Small intestine (tissue), 7 donors: ENCODE results near the gene GRSF1. TPM values are rescaled to one million over a fixed set of nuclear protein-coding genes. Genes with fewer than 3 reads are reported as not detected.

Experiments used
- DNase-seq, 2 donors: peaks; one replicate each; pipeline versions ENCODE4 v3.0.0 to v3.0.0-alpha.2; 2013
- FAIRE-seq: peaks from 2 replicates; lab custom pipeline; 2012; peaks lifted over from hg19 to GRCh38; lab: Jason Lieb, UNC
- H3K27ac ChIP-seq, 3 donors: one replicate each; pipeline ENCODE4 v1.5.1; 2013; ENCODE audit warnings: low read length in 2 of 3, mild to moderate bottlenecking in 2 of 3, control low read depth in 1 of 3, inconsistent platforms in 1 of 3, low read depth in 1 of 3, moderate library complexity in 1 of 3
- H3K27me3 ChIP-seq, 3 donors: one replicate each; pipeline ENCODE4 v1.6.1; 2013; ENCODE audit warnings: low read length in 3 of 3, inconsistent platforms in 1 of 3; ENCODE audit not compliant: control insufficient read depth in 3 of 3, insufficient read depth in 3 of 3
- H3K36me3 ChIP-seq, 3 donors: one replicate each; pipeline ENCODE4 v1.6.1; 2013; ENCODE audit warnings: low read length in 3 of 3, inconsistent platforms in 1 of 3, low read depth in 1 of 3, mild to moderate bottlenecking in 1 of 3, moderate library complexity in 1 of 3; ENCODE audit not compliant: control insufficient read depth in 3 of 3, insufficient read depth in 2 of 3
- H3K4me1 ChIP-seq, 3 donors: one replicate each; pipeline ENCODE4 v1.6.1; 2013; ENCODE audit warnings: low read length in 2 of 3, inconsistent platforms in 1 of 3, low read depth in 1 of 3, mild to moderate bottlenecking in 1 of 3, moderate library complexity in 1 of 3; ENCODE audit not compliant: control insufficient read depth in 3 of 3, insufficient read depth in 2 of 3
- H3K4me3 ChIP-seq, 3 donors: one replicate each; pipeline ENCODE4 v1.5.1; 2013; ENCODE audit warnings: low read length in 3 of 3, control low read depth in 1 of 3, inconsistent platforms in 1 of 3, low read depth in 1 of 3, mild to moderate bottlenecking in 1 of 3, moderate library complexity in 1 of 3
- H3K9me3 ChIP-seq, 2 donors: one replicate each; pipeline ENCODE4 v1.6.1; 2013; ENCODE audit warnings: low read depth in 1 of 2, low read length in 1 of 2; ENCODE audit not compliant: control insufficient read depth in 2 of 2, insufficient read depth in 1 of 2
- WGBS, 3 donors: extraction: QIAGEN DNeasy Blood & Tissue Kit; methylation state at CpG; one replicate each; pipeline ENCODE4 v1.1.7; 2013; 5-methylcytosine and 5-hydroxymethylcytosine counted together
- polyA plus RNA-seq, 4 donors: library from polyadenylated mRNA; stranded (reverse) in 3 of 4; unstranded in 1 of 4; fragments of 200-250 nt in 3 of 4; fragments of 120-200 nt in 1 of 4; gene quantifications; one replicate each; pipeline versions ENCODE4 v1.2.1 to v1.2.3, GENCODE V29; 2013
- donor health status: healthy with polysubstance abuse.
- donor health status: control.
- donor health status: control.
- donor health status: Bipolar disorder and iron deficiency.
- donor health status: healthy.

Gene GRSF1
- polyA plus RNA-seq, 4 donors: 41.1 to 69.1 (median 57.7) TPM

- peak; percentile 49 to 71 for DNase-seq
- no peaks in the 10 kb centered on the region for H3K27me3 ChIP-seq
- peaks cover 0 to 3% (median 2%) of the 10 kb centered on the region in 3 donors for H3K4me1 ChIP-seq
- no peak for FAIRE-seq
- WGBS, 3 donors: 18 to 63% (median 48%) methylated on average over 5 of the region's 5 CpGs
- peaks cover 0 to 19% (median 1%) of the 10 kb centered on the region in 3 donors for H3K36me3 ChIP-seq
- no peak overlapping the region for H3K27ac ChIP-seq
- H3K9me3 ChIP-seq: no peaks in the 10 kb centered on the region
- H3K4me3 ChIP-seq: no peak overlapping the region
Observed at GRCh38 chr4:70802928-70803580, 36.6 kb downstream of the GRSF1 start.

- Histone ChIP-seq H3K27me3 (no peaks in the 10 kb centered on the region), H3K27ac (no peak overlapping the region), H3K4me1 (peaks cover 0 to 3% (median 2%) of the 10 kb centered on the region in 3 donors), H3K4me3 (no peak overlapping the region), H3K9me3 (no peaks in the 10 kb centered on the region), H3K36me3 (peaks cover 0 to 26% (median 2%) of the 10 kb centered on the region in 3 donors)
- WGBS, 3 donors: 64 to 91% (median 77%) methylated on average over 1 of the region's 1 CpG
- no peak for FAIRE-seq
- no peak for DNase-seq
Observed at GRCh38 chr4:70801265-70801809, 38.4 kb downstream of the GRSF1 start.

GRCh38 chr4:70793626-70794025 is 46.1 kb downstream of the GRSF1 start:
- Histone ChIP-seq H3K36me3 (peaks cover 0 to 19% (median 12%) of the 10 kb centered on the region in 3 donors), H3K4me3 (no peak overlapping the region), H3K27ac (no peak overlapping the region), H3K27me3 (no peaks in the 10 kb centered on the region), H3K4me1 (no peaks in the 10 kb centered on the region), H3K9me3 (peaks cover 0 to 5% of the 10 kb centered on the region in 2 donors)
- FAIRE-seq (no peak), DNase-seq (no peak)
- WGBS, 3 donors: 96 to 98% (median 96%) methylated on average over 6 of the region's 6 CpGs

- H3K27me3 ChIP-seq: no peaks in the 10 kb centered on the region
- FAIRE-seq: no peak
- no peak for DNase-seq
- 91 to 96% (median 94%) methylated on average over 1 of the region's 1 CpG for WGBS, 3 donors
- no peak overlapping the region for H3K4me3 ChIP-seq
- no peak overlapping the region for H3K27ac ChIP-seq
- H3K9me3 ChIP-seq: no peaks in the 10 kb centered on the region
- no peaks in the 10 kb centered on the region for H3K4me1 ChIP-seq
- H3K36me3 ChIP-seq: peaks cover 0 to 13% (median 11%) of the 10 kb centered on the region in 3 donors
Observed at GRCh38 chr4:70788733-70789132, 51.0 kb downstream of the GRSF1 start.

GRCh38 chr4:70787496-70787895 is 52.2 kb downstream of the GRSF1 start:
- Histone ChIP-seq H3K4me1 (no peaks in the 10 kb centered on the region), H3K4me3 (no peak overlapping the region), H3K27me3 (no peaks in the 10 kb centered on the region), H3K27ac (no peak overlapping the region), H3K9me3 (no peaks in the 10 kb centered on the region), H3K36me3 (peaks cover 0 to 10% (median 10%) of the 10 kb centered on the region in 3 donors)
- DNase-seq (no peak), FAIRE-seq (no peak)
- 98 to 99% (median 98%) methylated on average over 5 of the region's 5 CpGs for WGBS, 3 donors

GRCh38 chr4:70783096-70783495 is 56.6 kb downstream of the GRSF1 start:
- Histone ChIP-seq H3K27ac (no peak overlapping the region), H3K4me1 (no peaks in the 10 kb centered on the region), H3K9me3 (no peaks in the 10 kb centered on the region), H3K27me3 (no peaks in the 10 kb centered on the region), H3K36me3 (peaks cover 0 to 31% (median 8%) of the 10 kb centered on the region in 3 donors), H3K4me3 (no peak overlapping the region)
- 87 to 95% (median 93%) methylated on average over 4 of the region's 4 CpGs for WGBS, 3 donors
- DNase-seq (no peak), FAIRE-seq (no peak)

- H3K4me1 ChIP-seq: no peaks in the 10 kb centered on the region
- 61 to 80% (median 79%) methylated on average over 5 of the region's 5 CpGs for WGBS, 3 donors
- H3K27me3 ChIP-seq: no peaks in the 10 kb centered on the region
- H3K36me3 ChIP-seq: peaks cover 3 to 34% (median 8%) of the 10 kb centered on the region in 3 donors
- DNase-seq: peak in 1 of 2 donors; percentile 21
- H3K9me3 ChIP-seq: no peaks in the 10 kb centered on the region
- H3K4me3 ChIP-seq: no peak overlapping the region
- H3K27ac ChIP-seq: no peak overlapping the region
- no peak for FAIRE-seq
Observed at GRCh38 chr4:70778888-70779422, 60.7 kb downstream of the GRSF1 start.

- FAIRE-seq: peak; percentile 15
- peaks cover 3 to 20% (median 3%) of the 10 kb centered on the region in 3 donors for H3K36me3 ChIP-seq
- no peak overlapping the region for H3K27ac ChIP-seq
- no peaks in the 10 kb centered on the region for H3K27me3 ChIP-seq
- no peaks in the 10 kb centered on the region for H3K9me3 ChIP-seq
- WGBS, 3 donors: 86 to 92% (median 89%) methylated on average over 6 of the region's 6 CpGs
- no peaks in the 10 kb centered on the region for H3K4me1 ChIP-seq
- DNase-seq: no peak
- no peak overlapping the region for H3K4me3 ChIP-seq
Observed at GRCh38 chr4:70772929-70773555, 66.6 kb downstream of the GRSF1 start.
